T-helper 2 cell treated with Interferon-gamma antibody and Interleukin-4, amounts not matched to agents 5 μg/mL and 100 μg/mL, for 36 hours (primary cell): ENCODE data around the gene VAMP4.
"Not testable (repeated sequence)": the region's sequence is repeated elsewhere in the genome, so short reads cannot be mapped to it uniquely, and the experiment has no call there.

ENCODE experiments used
- DNase-seq: peaks from one replicate; pipeline ENCODE4 v3.0.0; 2021; ENCODE audit warnings: low spot score
- H3K27ac Mint-ChIP-seq: one replicate; pipeline ENCODE4 v1.8.0; 2021; ENCODE audit warnings: mild to moderate bottlenecking, mixed read lengths
- H3K27me3 Mint-ChIP-seq: one replicate; pipeline ENCODE4 v1.8.0; 2021; ENCODE audit warnings: low read depth, mixed read lengths
- H3K36me3 Mint-ChIP-seq: one replicate; pipeline ENCODE4 v1.8.0; 2021; ENCODE audit warnings: low read depth, mixed read lengths
- H3K4me1 Mint-ChIP-seq: one replicate; pipeline ENCODE4 v1.8.0; 2021; ENCODE audit warnings: low read depth, mixed read lengths
- H3K4me3 Mint-ChIP-seq: one replicate; pipeline ENCODE4 v1.8.0; 2022; ENCODE audit warnings: mild to moderate bottlenecking, moderate library complexity, mixed read lengths
- H3K9me3 Mint-ChIP-seq: one replicate; pipeline ENCODE4 v1.8.0; 2021; ENCODE audit warnings: mixed read lengths

VAMP4 gene

GRCh38 chr1:171663036-171663853 is 78.6 kb downstream of the VAMP4 start:
- no peaks in the 10 kb centered on the region for H3K36me3 Mint-ChIP-seq
- no peak for DNase-seq
- no peak overlapping the region for H3K27ac Mint-ChIP-seq
- no peaks in the 10 kb centered on the region for H3K9me3 Mint-ChIP-seq
- H3K27me3 Mint-ChIP-seq = peaks cover 11% of the 10 kb centered on the region
- no peaks in the 10 kb centered on the region for H3K4me1 Mint-ChIP-seq
- H3K4me3 Mint-ChIP-seq = no peak overlapping the region

GRCh38 chr1:171661076-171661650 is 80.7 kb downstream of the VAMP4 start:
- Mint-ChIP-seq H3K4me3 (no peak overlapping the region), H3K27me3 (peaks cover 10% of the 10 kb centered on the region), H3K9me3 (no peaks in the 10 kb centered on the region), H3K4me1 (no peaks in the 10 kb centered on the region), H3K36me3 (no peaks in the 10 kb centered on the region), H3K27ac (no peak overlapping the region)
- no peak for DNase-seq

- H3K4me3 Mint-ChIP-seq, H3K9me3 Mint-ChIP-seq, H3K36me3 Mint-ChIP-seq, H3K4me1 Mint-ChIP-seq, DNase-seq, H3K27ac Mint-ChIP-seq: not testable (repeated sequence)
- H3K27me3 Mint-ChIP-seq = peaks cover 13% of the 10 kb centered on the region
Observed at GRCh38 chr1:171656206-171656605, 85.7 kb downstream of the VAMP4 start.

DNA sequence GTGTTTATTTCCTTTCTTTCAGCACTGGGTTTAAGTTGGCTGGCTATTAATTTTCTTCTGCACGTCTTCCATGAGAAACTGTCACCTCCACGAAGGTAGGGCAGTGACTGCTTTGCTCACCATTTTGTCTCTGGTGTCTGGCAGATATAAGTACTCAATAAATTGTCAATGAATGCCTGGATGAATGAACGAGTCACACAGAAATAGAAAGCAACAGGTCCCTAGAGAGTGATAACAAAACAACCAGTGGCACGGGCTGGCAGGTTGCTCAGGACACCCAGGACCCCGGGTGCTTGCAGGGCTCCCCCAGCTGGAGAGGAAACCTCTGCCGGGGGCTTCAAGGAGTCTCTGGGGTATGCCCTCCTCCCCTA is 86.1 kb downstream of the VAMP4 start:
- no peak overlapping the region for H3K4me3 Mint-ChIP-seq

GRCh38 chr1:171654942-171655745 is 86.7 kb downstream of the VAMP4 start:
- H3K27me3 Mint-ChIP-seq = peaks cover 14% of the 10 kb centered on the region
- no peaks in the 10 kb centered on the region for H3K9me3 Mint-ChIP-seq
- DNase-seq = peak; percentile 61
- no peak overlapping the region for H3K27ac Mint-ChIP-seq
- no peaks in the 10 kb centered on the region for H3K36me3 Mint-ChIP-seq
- peaks cover 8% of the 10 kb centered on the region for H3K4me1 Mint-ChIP-seq
- H3K4me3 Mint-ChIP-seq = peak overlapping the region; percentile 62

More for the DNA sequence above, 86.1 kb downstream of the VAMP4 start:
- Mint-ChIP-seq H3K36me3 (no peaks in the 10 kb centered on the region), H3K27ac (no peak overlapping the region), H3K27me3 (peaks cover 17% of the 10 kb centered on the region), H3K4me1 (peaks cover 8% of the 10 kb centered on the region), H3K9me3 (no peaks in the 10 kb centered on the region)
- no peak for DNase-seq

- Mint-ChIP-seq H3K27ac (no peak overlapping the region), H3K4me3 (no peak overlapping the region), H3K27me3 (peaks cover 18% of the 10 kb centered on the region), H3K36me3 (no peaks in the 10 kb centered on the region), H3K9me3 (no peaks in the 10 kb centered on the region), H3K4me1 (peaks cover 8% of the 10 kb centered on the region)
- no peak for DNase-seq
Observed at GRCh38 chr1:171654201-171654941, 87.5 kb downstream of the VAMP4 start.

DNA sequence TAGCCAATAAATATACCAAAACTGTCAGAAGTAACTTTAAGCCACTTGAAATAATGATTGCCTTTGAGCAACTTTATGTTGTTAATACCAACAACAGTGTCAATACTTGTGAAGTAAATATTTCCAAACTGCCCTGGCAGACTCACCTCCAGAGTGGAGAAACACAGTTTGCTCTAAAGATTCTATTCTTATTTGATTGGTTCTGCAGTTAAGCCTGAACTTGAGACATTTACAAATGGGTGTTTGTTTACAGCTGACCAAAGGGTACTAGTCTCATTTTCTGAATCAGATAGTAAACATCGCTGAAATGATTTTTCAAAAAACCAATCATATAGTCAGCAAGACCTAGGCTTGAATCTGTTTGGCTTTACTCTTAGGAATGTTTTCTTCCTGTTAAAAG is 88.1 kb downstream of the VAMP4 start:
- H3K27me3 Mint-ChIP-seq = peaks cover 18% of the 10 kb centered on the region
- DNase-seq = no peak
- H3K4me1 Mint-ChIP-seq = peaks cover 8% of the 10 kb centered on the region
- no peak overlapping the region for H3K27ac Mint-ChIP-seq
- no peaks in the 10 kb centered on the region for H3K9me3 Mint-ChIP-seq
- no peak overlapping the region for H3K4me3 Mint-ChIP-seq
- no peaks in the 10 kb centered on the region for H3K36me3 Mint-ChIP-seq

DNA sequence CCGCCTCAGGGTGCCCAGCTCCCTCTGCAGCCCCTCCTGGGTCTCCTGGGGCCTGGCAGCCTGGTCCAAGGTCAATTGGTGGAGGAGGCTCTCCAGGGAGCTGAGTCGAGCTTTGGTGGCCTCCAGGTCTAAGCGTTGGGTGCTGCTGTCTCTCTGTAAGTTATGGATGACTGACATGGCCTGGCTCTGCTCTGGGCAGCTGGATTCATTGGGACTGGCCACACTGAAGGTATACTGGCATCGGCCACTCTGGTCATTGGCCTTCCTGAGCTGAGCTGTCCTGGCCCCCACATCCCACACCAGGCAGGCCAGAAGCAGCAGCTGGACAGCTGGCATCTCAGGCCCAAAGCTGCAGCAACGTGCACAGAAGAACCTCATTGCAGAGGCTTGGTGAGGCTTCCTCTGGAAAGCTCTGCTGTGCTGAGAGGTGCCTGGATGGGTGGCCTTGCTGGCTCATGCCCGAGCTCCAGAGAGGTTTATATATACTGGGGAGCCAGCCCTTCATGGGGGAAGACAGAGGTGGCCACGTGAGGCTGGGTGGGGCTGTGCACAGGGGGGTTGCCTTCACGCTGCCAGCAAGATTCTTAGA is 89.5 kb downstream of the VAMP4 start, which contains the start of gene MYOC:
Gene MYOC (minus strand): TSS at position 455 of the 589 bp plus-strand sequence. CDS start 77 bp downstream, at position 378.
- H3K9me3 Mint-ChIP-seq = no peaks in the 10 kb centered on the region
- H3K36me3 Mint-ChIP-seq = no peaks in the 10 kb centered on the region
- no peak within 1 kb of the TSS for H3K27ac Mint-ChIP-seq
- H3K4me3 Mint-ChIP-seq = no peak within 1 kb of the TSS
- no peak for DNase-seq
- H3K4me1 Mint-ChIP-seq = peaks cover 8% of the 10 kb centered on the region
- peaks cover 18% of the 10 kb centered on the region for H3K27me3 Mint-ChIP-seq
